HCT116 (cell line): ENCODE results near the gene CHAD. TPM values are rescaled to one million over a fixed set of nuclear protein-coding genes. Genes with fewer than 3 reads are reported as not detected.

ENCODE experiments used
- ATAC-seq: fragments of 200-7000 bp; cut with Tn5 transposase; 2 replicates; pipeline ENCODE4 v1.9.1; 2020; ENCODE audit warnings: mild to moderate bottlenecking, moderate library complexity
- BruUV-seq: library from RNA; stranded (reverse); fragments of 400-500 nt; replicated peaks from 2 replicates; lab custom pipeline; 2021; lab: Mats Ljungman, UMichigan
- CTCF ChIA-PET: fragments of 300-600 bp; sonication (Branson Sonifier 250); formaldehyde crosslinking; loops from one replicate; lab custom pipeline; 2021; ENCODE audit warnings: antibody characterized with exemption; lab: Charles Lee
- POLR2A ChIA-PET: fragments of 300-600, 350-600 bp; sonication (Branson Sonifier 250); formaldehyde crosslinking; loops from one replicate; lab custom pipeline; 2021; ENCODE audit warnings: antibody characterized with exemption; lab: Charles Lee
- RAD21 ChIA-PET, 2 experiments: fragments of 300-600 bp; sonication (Branson Sonifier 250); formaldehyde crosslinking; loops; one replicate each; lab custom pipeline; 2023; ENCODE audit warnings: low total read pairs in 2 of 2; ENCODE audit not compliant: uncharacterized antibody in 2 of 2, unreplicated experiment in 2 of 2, low non-redundant PET in 1 of 2; lab: Charles Lee
- DNase-seq: peaks from one replicate; pipeline ENCODE4 v3.0.0-alpha.2; 2010; ENCODE audit warnings: low read depth, low spot score
- H2AFZ ChIP-seq: fragments of 200-600 bp; shearing (Covaris generic), sonication (generic); 2 replicates; pipeline ENCODE4 v1.6.1; 2017; ENCODE audit warnings: low read depth, mixed run types, mixed read lengths, antibody characterized with exemption, low read length; ENCODE audit not compliant: poor library complexity, severe bottlenecking
- H3K27ac ChIP-seq: 2 replicates; pipeline ENCODE4 v1.5.1; 2012; ENCODE audit warnings: low read depth, low read length
- H3K27me3 ChIP-seq: fragments of 200-600 bp; sonication (generic); 2 replicates; pipeline ENCODE4 v1.6.1; 2016; ENCODE audit warnings: mixed run types, low read length, mixed read lengths; ENCODE audit not compliant: insufficient read depth
- H3K36me3 ChIP-seq, 2 experiments: fragments of 200-500 bp in 1 of 2; fragments of 200-600 bp in 1 of 2; sonication (Bioruptor generic) in 1 of 2; sonication (generic) in 1 of 2; 2 replicates each; pipeline versions ENCODE4 v1.5.1 to v1.6.1; 2014 to 2016; ENCODE audit warnings: low read length in 2 of 2, inconsistent platforms in 1 of 2, mixed read lengths in 1 of 2, mixed run types in 1 of 2; ENCODE audit not compliant: insufficient read depth in 2 of 2, control insufficient read depth in 1 of 2
- H3K4me1 ChIP-seq, 2 experiments: fragments of 200-600 bp in 1 of 2; sonication (generic) in 1 of 2; 2 replicates each; pipeline versions ENCODE4 v1.5.1 to v1.6.1; 2012 to 2017; ENCODE audit warnings: low read length in 2 of 2, inconsistent platforms in 1 of 2, mild to moderate bottlenecking in 1 of 2, mixed read lengths in 1 of 2, mixed run types in 1 of 2, moderate library complexity in 1 of 2; ENCODE audit not compliant: insufficient read depth in 2 of 2, control insufficient read depth in 1 of 2
- H3K4me2 ChIP-seq: fragments of 200-600 bp; sonication (generic); 2 replicates; pipeline ENCODE4 v1.6.1; 2017; ENCODE audit warnings: mixed run types, low read length, mixed read lengths
- H3K4me3 ChIP-seq, 2 experiments: fragments of 200-600 bp in 1 of 2; sonication (generic) in 1 of 2; replicated peaks in 1 of 2; 2 replicates each; pipeline ENCODE4 v1.5.1; 2011 to 2016; ENCODE audit warnings: low read length in 2 of 2, control low read depth in 1 of 2, low read depth in 1 of 2, mild to moderate bottlenecking in 1 of 2, mixed read lengths in 1 of 2, mixed run types in 1 of 2
- H3K79me2 ChIP-seq: fragments of 200-600 bp; sonication (generic); 2 replicates; pipeline ENCODE4 v1.6.1; 2017; ENCODE audit warnings: mild to moderate bottlenecking, mixed run types, low read length, moderate library complexity, mixed read lengths; ENCODE audit not compliant: insufficient read depth
- H3K9ac ChIP-seq: fragments of 200-600 bp; sonication (generic); 2 replicates; pipeline ENCODE4 v1.6.1; 2016; ENCODE audit warnings: low read length, mixed read lengths
- H3K9me2 ChIP-seq: fragments of 200-600 bp; sonication (generic), shearing (Covaris generic); 2 replicates; pipeline ENCODE4 v1.6.1; 2017; ENCODE audit warnings: mixed run types, mild to moderate bottlenecking, moderate library complexity; ENCODE audit not compliant: insufficient read depth
- H3K9me3 ChIP-seq, 2 experiments: fragments of 200-500 bp in 1 of 2; fragments of 200-600 bp in 1 of 2; sonication (Bioruptor generic) in 1 of 2; sonication (generic) in 1 of 2; 2 replicates each; pipeline ENCODE4 v1.6.1; 2014 to 2017; ENCODE audit warnings: low read length in 2 of 2, mixed read lengths in 2 of 2, inconsistent platforms in 1 of 2, low read depth in 1 of 2, mild to moderate bottlenecking in 1 of 2, mixed run types in 1 of 2, moderate library complexity in 1 of 2; ENCODE audit not compliant: control insufficient read depth in 1 of 2, insufficient read depth in 1 of 2
- H4K20me1 ChIP-seq: fragments of 200-600 bp; sonication (generic), shearing (Covaris generic); 2 replicates; pipeline ENCODE4 v1.6.1; 2017; ENCODE audit warnings: mixed run types, mild to moderate bottlenecking, moderate library complexity; ENCODE audit not compliant: insufficient read depth
- POLR2AphosphoS5 ChIP-seq: IDR thresholded peaks from 2 replicates; pipeline ENCODE4 v1.6.1; 2011; ENCODE audit warnings: mild to moderate bottlenecking, low read depth, low read length, moderate library complexity
- SIN3A ChIP-seq: IDR thresholded peaks from 2 replicates; pipeline ENCODE4 v1.6.1; 2012; ENCODE audit warnings: low read depth
- SP1 ChIP-seq: IDR thresholded peaks from 2 replicates; pipeline ENCODE4 v1.6.1; 2012; ENCODE audit warnings: low read depth
- ZFX ChIP-seq: fragments of 450-650 bp; IDR thresholded peaks from 2 replicates; pipeline ENCODE4 v1.6.1; 2017
- intact Hi-C: fragments of 100-400 bp; cut with micrococcal nuclease; formaldehyde crosslinking; loops from 2 replicates; pipeline ENCODE4 v1.10.0; 2022
- total RNA-seq: library from RNA; stranded (reverse); gene quantifications from one replicate; pipeline ENCODE4 v1.2.1, GENCODE V29; 2021; ENCODE audit not compliant: unreplicated experiment

The CHAD gene
- total RNA-seq, 1 experiment from 2014 or later = not detected

GRCh38 chr17:50514936-50515702, 46.4 kb upstream of the CHAD start:
- no peak overlapping the region for H3K9ac ChIP-seq
- no peaks in the 10 kb centered on the region for H4K20me1 ChIP-seq
- no peak overlapping the region for H2AFZ ChIP-seq
- ATAC-seq = no peak
- H3K9me2 ChIP-seq = no peaks in the 10 kb centered on the region
- intact Hi-C loops = no loop called here
- H3K4me2 ChIP-seq = no peak overlapping the region
- no peaks in the 10 kb centered on the region for H3K79me2 ChIP-seq
- TF ChIP-seq ZFX = no peak
- no peak for TF ChIP-seq POLR2AphosphoS5
- no TSS peak for BruUV-seq
- ChIA-PET POLR2A (interaction anchor here (0.9 kb wide), 1 partner anchor 15 kb away, joined by 3 read pairs; no protein-coding TSS in a partner anchor), RAD21 (no interaction called here), CTCF (interaction anchor here (0.6 to 1.8 kb wide), 2 partner anchors 14 to 36 kb away, joined by 3 to 12 read pairs; no protein-coding TSS in a partner anchor)
- no peak overlapping the region for H3K27ac ChIP-seq
- H3K27me3 ChIP-seq = no peaks in the 10 kb centered on the region
- H3K4me3 ChIP-seq = no peak overlapping the region
- no peaks in the 10 kb centered on the region for H3K36me3 ChIP-seq
- no peak for DNase-seq
- peaks cover 0 to 17% of the 10 kb centered on the region in 2 experiments; a peak in 2 of 4 replicates for H3K4me1 ChIP-seq
- no peaks in the 10 kb centered on the region for H3K9me3 ChIP-seq

GRCh38 chr17:50514388-50514787, 45.7 kb upstream of the CHAD start:
- Histone ChIP-seq H3K4me3 (no peak overlapping the region), H2AFZ (no peak overlapping the region), H4K20me1 (no peaks in the 10 kb centered on the region), H3K36me3 (no peaks in the 10 kb centered on the region), H3K27me3 (no peaks in the 10 kb centered on the region), H3K79me2 (no peaks in the 10 kb centered on the region), H3K4me1 (peaks cover 0 to 17% of the 10 kb centered on the region in 2 experiments; a peak in 2 of 4 replicates), H3K27ac (no peak overlapping the region), H3K9me3 (no peaks in the 10 kb centered on the region), H3K9me2 (no peaks in the 10 kb centered on the region), H3K4me2 (no peak overlapping the region), H3K9ac (no peak overlapping the region)
- DNase-seq = no peak
- intact Hi-C loops = no loop called here
- RAD21 ChIA-PET = no interaction called here
- no peak for TF ChIP-seq SIN3A
- no peak for TF ChIP-seq SP1
- CTCF ChIA-PET = no interaction called here
- no TSS peak for BruUV-seq
- no peak for ATAC-seq
- POLR2A ChIA-PET = interaction anchor here (0.9 kb wide), 1 partner anchor 14 kb away, joined by 3 read pairs; no protein-coding TSS in a partner anchor
